GM12892 (cell line): ENCODE data around the gene ARHGAP24.

Experiments used
- POLR2A ChIP-seq: IDR thresholded peaks from 2 replicates; pipeline ENCODE4 v1.6.1; 2011; ENCODE audit warnings: low read depth, low read length, control low read depth
- POLR2AphosphoS5 ChIP-seq: IDR thresholded peaks from 2 replicates; pipeline ENCODE4 v1.6.1; 2011; ENCODE audit warnings: low read depth, low read length, control low read depth
- TAF1 ChIP-seq: IDR thresholded peaks from 2 replicates; pipeline ENCODE4 v1.6.1; 2011; ENCODE audit warnings: low read depth, mild to moderate bottlenecking, control low read depth, low read length, borderline replicate concordance

- no peak for TF ChIP-seq POLR2AphosphoS5
- no peak for TF ChIP-seq TAF1
- TF ChIP-seq POLR2A, result no peak
Measured at GRCh38 chr4:85761803-85762528, 287.0 kb downstream of the ARHGAP24 start.
